ENCODE data around the gene MBNL1. TPM values are rescaled to one million over a fixed set of nuclear protein-coding genes. Genes with fewer than 3 reads are reported as not detected.

The MBNL1 gene
- total RNA-seq, 1 donor from 2014 or later = 311 TPM

- H3K27ac ChIP-seq = no peak overlapping the region
- intact Hi-C loops (cut with DNase I) = no loop called here
- H3K36me3 ChIP-seq = no peaks in the 10 kb centered on the region
- H3K4me1 ChIP-seq = no peaks in the 10 kb centered on the region
- H3K27me3 ChIP-seq = no peaks in the 10 kb centered on the region
- no peak overlapping the region for H3K4me3 ChIP-seq
- TF ChIP-seq CTCF (IDR thresholded peaks at IDR 0.05) (no peak), POLR2A (IDR thresholded peaks at IDR 0.05) (no peak), POLR2AphosphoS5 (IDR thresholded peaks at IDR 0.05; ENCODE audit: insufficient read depth in 1 of 2, low read depth in 1 of 2) (no peak)
- H3K9me3 ChIP-seq = no peaks in the 10 kb centered on the region
- no peak for DNase-seq (ENCODE audit: extremely low spot score in 2 of 2)
Measured at GRCh38 chr3:152245498-152246170, 23.1 kb upstream of the MBNL1 start.

- H3K27me3 ChIP-seq = no peaks in the 10 kb centered on the region
- TF ChIP-seq POLR2AphosphoS5 (IDR thresholded peaks at IDR 0.05; ENCODE audit: insufficient read depth in 1 of 2, low read depth in 1 of 2) = no peak
- TF ChIP-seq POLR2A (IDR thresholded peaks at IDR 0.05) = no peak
- TF ChIP-seq CTCF (IDR thresholded peaks at IDR 0.05) = no peak
- no peaks in the 10 kb centered on the region for H3K36me3 ChIP-seq
- H3K4me1 ChIP-seq = peaks cover 8% of the 10 kb centered on the region
- no peak overlapping the region for H3K27ac ChIP-seq
- DNase-seq (ENCODE audit: extremely low spot score in 2 of 2) = no peak
- H3K4me3 ChIP-seq = no peak overlapping the region
- no peaks in the 10 kb centered on the region for H3K9me3 ChIP-seq
- intact Hi-C loops (cut with DNase I) = no loop called here
Measured at GRCh38 chr3:152251916-152252315, 16.8 kb upstream of the MBNL1 start.

GRCh38 chr3:152252755-152253154, 16.0 kb upstream of the MBNL1 start:
- no peaks in the 10 kb centered on the region for H3K36me3 ChIP-seq
- intact Hi-C loops (cut with DNase I) = no loop called here
- H3K4me1 ChIP-seq = peaks cover 15% of the 10 kb centered on the region
- H3K27ac ChIP-seq = no peak overlapping the region
- no peaks in the 10 kb centered on the region for H3K27me3 ChIP-seq
- no peaks in the 10 kb centered on the region for H3K9me3 ChIP-seq
- no peak overlapping the region for H3K4me3 ChIP-seq
- TF ChIP-seq POLR2A (IDR thresholded peaks at IDR 0.05) = no peak
- no peak for TF ChIP-seq CTCF (IDR thresholded peaks at IDR 0.05)
- no peak for TF ChIP-seq POLR2AphosphoS5 (IDR thresholded peaks at IDR 0.05; ENCODE audit: insufficient read depth in 1 of 2, low read depth in 1 of 2)
- DNase-seq (ENCODE audit: extremely low spot score in 2 of 2) = no peak

GRCh38 chr3:152253514-152253913, 15.2 kb upstream of the MBNL1 start:
- Histone ChIP-seq H3K9me3 (no peaks in the 10 kb centered on the region), H3K4me1 (peaks cover 22% of the 10 kb centered on the region), H3K36me3 (no peaks in the 10 kb centered on the region), H3K4me3 (no peak overlapping the region), H3K27me3 (no peaks in the 10 kb centered on the region), H3K27ac (no peak overlapping the region)
- intact Hi-C loops (cut with DNase I) = no loop called here
- no peak for DNase-seq (ENCODE audit: extremely low spot score in 2 of 2)
- no peak for TF ChIP-seq POLR2A (IDR thresholded peaks at IDR 0.05)
- TF ChIP-seq POLR2AphosphoS5 (IDR thresholded peaks at IDR 0.05; ENCODE audit: insufficient read depth in 1 of 2, low read depth in 1 of 2) = no peak
- TF ChIP-seq CTCF (IDR thresholded peaks at IDR 0.05) = no peak

GRCh38 chr3:152254041-152254440, 14.7 kb upstream of the MBNL1 start:
- no peak for DNase-seq (ENCODE audit: extremely low spot score in 2 of 2)
- intact Hi-C loops (cut with DNase I) = no loop called here
- Histone ChIP-seq H3K27ac (no peak overlapping the region), H3K9me3 (no peaks in the 10 kb centered on the region), H3K4me3 (no peak overlapping the region), H3K36me3 (no peaks in the 10 kb centered on the region), H3K4me1 (peaks cover 27% of the 10 kb centered on the region), H3K27me3 (no peaks in the 10 kb centered on the region)
- TF ChIP-seq POLR2AphosphoS5 (IDR thresholded peaks at IDR 0.05; ENCODE audit: insufficient read depth in 1 of 2, low read depth in 1 of 2) = no peak
- no peak for TF ChIP-seq CTCF (IDR thresholded peaks at IDR 0.05)
- no peak for TF ChIP-seq POLR2A (IDR thresholded peaks at IDR 0.05)

Measured in vagina (tissue), 2 donors.